ENCODE results near the gene CBLL1. TPM values are rescaled to one million over a fixed set of nuclear protein-coding genes. Genes with fewer than 3 reads are reported as not detected.
A peak's percentile ranks its signal among the peaks of the same experiment; 100 is the strongest.

Gene CBLL1
- total and polyA plus RNA-seq, 2 of the 13 experiments (the other 11 are each of a cell fraction or from before 2014, with no cell fraction given) = 8.8 to 10.5 TPM

- Histone ChIP-seq H4K20me1 (ENCODE audit: insufficient read depth, low read length) (no peaks in the 10 kb centered on the region), H3K9me3 (ENCODE audit: low read length) (no peaks in the 10 kb centered on the region), H3K4me2 (ENCODE audit: low read depth, low read length) (no peak overlapping the region), H3K27me3 (ENCODE audit: control insufficient read depth in 1 of 2, insufficient read depth in 2 of 2, low read length in 2 of 2) (no peaks in the 10 kb centered on the region; a peak in 1 of 5 replicates), H3K36me3 (replicated peaks in 1 of 2; ENCODE audit: control insufficient read depth in 1 of 2, insufficient read depth in 2 of 2, low read length in 2 of 2) (no peaks in the 10 kb centered on the region), H3K79me2 (ENCODE audit: insufficient read depth, low read length) (no peaks in the 10 kb centered on the region), H3K9ac (ENCODE audit: insufficient read depth, low read depth, low read length) (no peak overlapping the region), H3K4me3 (replicated peaks in 1 of 3; ENCODE audit: insufficient read depth in 1 of 3, low read depth in 2 of 3, low read length in 3 of 3) (no peak overlapping the region), H3K27ac (ENCODE audit: extremely low read length, insufficient read depth, low read length) (no peak overlapping the region), H2AFZ (ENCODE audit: low read length) (no peak overlapping the region), H3K4me1 (ENCODE audit: insufficient read depth, low read length) (no peaks in the 10 kb centered on the region)
- DNase-seq (ENCODE audit: low spot score) (no peak), FAIRE-seq (no peak), ATAC-seq (no peak)
- intact Hi-C loops (cut with micrococcal nuclease; ENCODE audit: unreplicated experiment) (no loop called here), in situ Hi-C loops (cut with HindIII; ENCODE audit: extremely low pct_ligation_motif_present, low pct_unique_long_range_greater_than_20kb) (loop anchor here (25.0 kb wide), 1 partner anchor 491 kb away; no protein-coding TSS in a partner anchor)
- TF ChIP-seq ZNF598 (CRISPR knock-in tag; IDR thresholded peaks at IDR 0.05; ENCODE audit: borderline replicate concordance) (no peak), SMAD3 (CRISPR knock-in tag; IDR thresholded peaks at IDR 0.05) (no peak), ATAD3A (CRISPR knock-in tag; IDR thresholded peaks at IDR 0.05) (no peak), PCBP2 (optimal IDR thresholded peaks at IDR 0.05; ENCODE audit: low read depth, low read length, poor library complexity, severe bottlenecking) (no peak), MAFK (conservative IDR thresholded peaks at IDR 0.05 in 1 of 2, IDR thresholded peaks at IDR 0.05 in 1 of 2; ENCODE audit: low read length in 2 of 2) (0 out of 4 replicates have a peak, but pooled peaks of 1 of the 2 experiments have one; percentile 1), BRD4 (CRISPR knock-in tag; IDR thresholded peaks at IDR 0.05) (no peak), ZNF703 (CRISPR knock-in tag; IDR thresholded peaks at IDR 0.05; ENCODE audit: borderline replicate concordance) (no peak), ZNF788 (CRISPR knock-in tag; IDR thresholded peaks at IDR 0.05; ENCODE audit: borderline replicate concordance) (no peak)
- TF ChIP-seq, protein P1, sequence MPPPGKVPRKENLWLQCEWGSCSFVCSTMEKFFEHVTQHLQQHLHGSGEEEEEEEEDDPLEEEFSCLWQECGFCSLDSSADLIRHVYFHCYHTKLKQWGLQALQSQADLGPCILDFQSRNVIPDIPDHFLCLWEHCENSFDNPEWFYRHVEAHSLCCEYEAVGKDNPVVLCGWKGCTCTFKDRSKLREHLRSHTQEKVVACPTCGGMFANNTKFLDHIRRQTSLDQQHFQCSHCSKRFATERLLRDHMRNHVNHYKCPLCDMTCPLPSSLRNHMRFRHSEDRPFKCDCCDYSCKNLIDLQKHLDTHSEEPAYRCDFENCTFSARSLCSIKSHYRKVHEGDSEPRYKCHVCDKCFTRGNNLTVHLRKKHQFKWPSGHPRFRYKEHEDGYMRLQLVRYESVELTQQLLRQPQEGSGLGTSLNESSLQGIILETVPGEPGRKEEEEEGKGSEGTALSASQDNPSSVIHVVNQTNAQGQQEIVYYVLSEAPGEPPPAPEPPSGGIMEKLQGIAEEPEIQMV (CRISPR knock-in tag; IDR thresholded peaks at IDR 0.05; ENCODE audit: low read depth) = no peak
- CTCF ChIA-PET (ENCODE audit: low intra/inter-chr PET ratio, low total read pairs) = no interaction called here
- POLR2A ChIA-PET = no interaction called here
- no TSS peak for BruUV-seq (replicated peaks)
Measured at GRCh38 chr7:107703219-107703618, 40.7 kb upstream of the CBLL1 start.

Measured in HepG2 (cell line).